NOMO-1 (cell line): Measurements from ENCODE around the gene ARL13B.
A peak's percentile ranks its signal among the peaks of the same experiment; 100 is the strongest.
"Not testable (repeated sequence)": the region's sequence is repeated elsewhere in the genome, so short reads cannot be mapped to it uniquely, and the experiment has no call there.

Experiments
- DNase-seq, 2 experiments: peaks; one replicate each; lab custom pipeline; 2025; ENCODE audit not compliant: unreplicated experiment in 2 of 2; lab: John Stamatoyannopoulos, UW

ARL13B gene

GRCh38 chr3:94050546-94050945 is 70.6 kb downstream of the ARL13B start:
- DNase-seq: no peak

GRCh38 chr3:94061297-94061696 is 81.3 kb downstream of the ARL13B start:
- no peak for DNase-seq

- DNase-seq: peak; percentile 86 to 93
Observed at GRCh38 chr3:94062513-94063404, 82.8 kb downstream of the ARL13B start, which contains the start of the genes DHFR2 and NSUN3. TSS of gene DHFR2 (minus strand) at chr3:94062916. CDS start at chr3:94061511, 1,405 bp downstream. TSS of gene NSUN3 (plus strand) at chr3:94063061. CDS start at chr3:94063127, 66 bp downstream.

GRCh38 chr3:94063496-94064119 is 83.7 kb downstream of the ARL13B start:
- peak in 1 of 2 experiments; percentile 22 for DNase-seq

- DNase-seq: peak in 1 of 2 experiments; percentile 19
Observed at GRCh38 chr3:94064243-94064860, 84.4 kb downstream of the ARL13B start.

GRCh38 chr3:94065122-94065521 is 85.2 kb downstream of the ARL13B start:
- no peak for DNase-seq

GRCh38 chr3:94065819-94066480 is 86.0 kb downstream of the ARL13B start:
- no peak for DNase-seq

GRCh38 chr3:94066506-94067500 is 86.8 kb downstream of the ARL13B start:
- no peak for DNase-seq

- peak in 1 of 2 experiments; percentile 17 for DNase-seq
Observed at GRCh38 chr3:94069194-94069813, 89.3 kb downstream of the ARL13B start.

- no peak for DNase-seq
Observed at GRCh38 chr3:94070341-94070911, 90.5 kb downstream of the ARL13B start.

- DNase-seq: no peak
Observed at GRCh38 chr3:94071713-94072284, 91.8 kb downstream of the ARL13B start.

GRCh38 chr3:94076055-94076454 is 96.1 kb downstream of the ARL13B start:
- no peak for DNase-seq

GRCh38 chr3:94080552-94080951 is 100.6 kb downstream of the ARL13B start:
- not testable (repeated sequence) for DNase-seq

- DNase-seq: no peak
Observed at GRCh38 chr3:94081884-94082283, 101.9 kb downstream of the ARL13B start.

- no peak for DNase-seq
Observed at GRCh38 chr3:94082391-94082937, 102.5 kb downstream of the ARL13B start.

- DNase-seq: no peak
Observed at GRCh38 chr3:94083261-94083660, 103.3 kb downstream of the ARL13B start.

- no peak for DNase-seq
Observed at GRCh38 chr3:94089126-94089525, 109.2 kb downstream of the ARL13B start.

GRCh38 chr3:94092086-94092485 is 112.1 kb downstream of the ARL13B start:
- peak in 1 of 2 experiments; percentile 30 for DNase-seq
